Caco-2 (cell line): ENCODE data around the gene FERD3L. TPM values are rescaled to one million over a fixed set of nuclear protein-coding genes. Genes with fewer than 3 reads are reported as not detected.
A peak's percentile ranks its signal among the peaks of the same experiment; 100 is the strongest.

Experiments
- BruUV-seq: library from RNA; stranded (reverse); fragments of 400-500 nt; replicated peaks from 2 replicates; lab custom pipeline; 2021; lab: Mats Ljungman, UMichigan
- CTCF ChIA-PET: fragments of 300-600 bp; sonication (Branson Sonifier 250); formaldehyde crosslinking; loops from one replicate; lab custom pipeline; 2022; ENCODE audit warnings: antibody characterized with exemption; lab: Charles Lee
- POLR2A ChIA-PET: fragments of 300-600 bp; sonication (Branson Sonifier 250); formaldehyde crosslinking; loops from one replicate; lab custom pipeline; 2022; ENCODE audit warnings: antibody characterized with exemption; lab: Charles Lee
- DNase-seq, 2 experiments: peaks; one replicate each; pipeline versions ENCODE4 v3.0.0 to v3.0.0-alpha.2; 2020 to 2022
- H3K27me3 ChIP-seq: replicated peaks from 2 replicates; pipeline ENCODE4 v1.6.0; 2011; ENCODE audit warnings: low read length; ENCODE audit not compliant: control insufficient read depth, insufficient read depth
- H3K36me3 ChIP-seq: 2 replicates; pipeline ENCODE4 v1.5.1; 2011; ENCODE audit warnings: low read length; ENCODE audit not compliant: control insufficient read depth, insufficient read depth
- H3K4me1 ChIP-seq: fragments of 250-450 bp; sonication (Bioruptor Pico); 2 replicates; pipeline ENCODE4 v1.5.1; 2020; ENCODE audit warnings: mild to moderate bottlenecking
- H3K4me3 ChIP-seq: 2 replicates; pipeline ENCODE4 v1.5.1; 2011; ENCODE audit warnings: low read depth, mild to moderate bottlenecking, control low read depth, low read length
- H3K9me3 ChIP-seq: fragments of 250-450 bp; sonication (Bioruptor Pico); 2 replicates; pipeline ENCODE4 v1.5.1; 2020; ENCODE audit warnings: mild to moderate bottlenecking, moderate library complexity
- H3K27ac Mint-ChIP-seq: one replicate; pipeline ENCODE4 v1.8.0; 2022; ENCODE audit warnings: mixed read lengths; ENCODE audit not compliant: unreplicated experiment
- H3K27me3 Mint-ChIP-seq: one replicate; pipeline ENCODE4 v1.8.0; 2022; ENCODE audit warnings: mixed read lengths; ENCODE audit not compliant: insufficient read depth, unreplicated experiment
- H3K36me3 Mint-ChIP-seq: one replicate; pipeline ENCODE4 v1.8.0; 2022; ENCODE audit warnings: mild to moderate bottlenecking, mixed read lengths; ENCODE audit not compliant: insufficient read depth, unreplicated experiment
- H3K4me1 Mint-ChIP-seq: one replicate; pipeline ENCODE4 v1.8.0; 2022; ENCODE audit warnings: low read depth, mixed read lengths; ENCODE audit not compliant: unreplicated experiment
- H3K4me3 Mint-ChIP-seq: one replicate; pipeline ENCODE4 v1.8.0; 2022; ENCODE audit warnings: mild to moderate bottlenecking, moderate library complexity, mixed read lengths; ENCODE audit not compliant: unreplicated experiment
- H3K9me3 Mint-ChIP-seq: one replicate; pipeline ENCODE4 v1.8.0; 2022; ENCODE audit warnings: mixed read lengths; ENCODE audit not compliant: unreplicated experiment
- intact Hi-C: fragments of 100-400 bp; cut with micrococcal nuclease; formaldehyde crosslinking; loops from one replicate; pipeline ENCODE4 v1.10.0; 2022; ENCODE audit not compliant: unreplicated experiment
- total RNA-seq: library from RNA; stranded (reverse); gene quantifications from 2 replicates; pipeline ENCODE4 v1.2.3, GENCODE V29; 2022
- TF ChIP-seq, protein P1 (sequence below), 2 experiments: fragments of 200-600 bp in 1 of 2; IDR thresholded peaks; 1 replicate in 1 of 2; 2 replicates in 1 of 2; pipeline versions ENCODE4 v1.5.1 to v1.8.0; 2011 to 2022; ENCODE audit warnings: antibody characterized with exemption in 1 of 2, control low read depth in 1 of 2, inconsistent platforms in 1 of 2, low read depth in 1 of 2, low read length in 1 of 2, mild to moderate bottlenecking in 1 of 2, moderate library complexity in 1 of 2; ENCODE audit not compliant: insufficient read depth in 1 of 2, severe bottlenecking in 1 of 2, unreplicated experiment in 1 of 2

Gene FERD3L
- total RNA-seq, 1 experiment from 2014 or later = not detected

GRCh38 chr7:19116121-19117090, 28.8 kb downstream of the FERD3L start:
- no peaks in the 10 kb centered on the region for H3K4me1 ChIP-seq
- intact Hi-C loops = no loop called here
- H3K9me3 ChIP-seq = no peaks in the 10 kb centered on the region
- TF ChIP-seq, protein P1, sequence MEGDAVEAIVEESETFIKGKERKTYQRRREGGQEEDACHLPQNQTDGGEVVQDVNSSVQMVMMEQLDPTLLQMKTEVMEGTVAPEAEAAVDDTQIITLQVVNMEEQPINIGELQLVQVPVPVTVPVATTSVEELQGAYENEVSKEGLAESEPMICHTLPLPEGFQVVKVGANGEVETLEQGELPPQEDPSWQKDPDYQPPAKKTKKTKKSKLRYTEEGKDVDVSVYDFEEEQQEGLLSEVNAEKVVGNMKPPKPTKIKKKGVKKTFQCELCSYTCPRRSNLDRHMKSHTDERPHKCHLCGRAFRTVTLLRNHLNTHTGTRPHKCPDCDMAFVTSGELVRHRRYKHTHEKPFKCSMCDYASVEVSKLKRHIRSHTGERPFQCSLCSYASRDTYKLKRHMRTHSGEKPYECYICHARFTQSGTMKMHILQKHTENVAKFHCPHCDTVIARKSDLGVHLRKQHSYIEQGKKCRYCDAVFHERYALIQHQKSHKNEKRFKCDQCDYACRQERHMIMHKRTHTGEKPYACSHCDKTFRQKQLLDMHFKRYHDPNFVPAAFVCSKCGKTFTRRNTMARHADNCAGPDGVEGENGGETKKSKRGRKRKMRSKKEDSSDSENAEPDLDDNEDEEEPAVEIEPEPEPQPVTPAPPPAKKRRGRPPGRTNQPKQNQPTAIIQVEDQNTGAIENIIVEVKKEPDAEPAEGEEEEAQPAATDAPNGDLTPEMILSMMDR (IDR thresholded peaks at IDR 0.05; ENCODE audit: insufficient read depth in 1 of 2, low read depth in 1 of 2, low read length in 1 of 2, severe bottlenecking in 1 of 2, unreplicated experiment in 1 of 2) = no peak
- H3K9me3 Mint-ChIP-seq = no peaks in the 10 kb centered on the region
- H3K27me3 ChIP-seq = no peaks in the 10 kb centered on the region; the same call in 1 of the 2 replicates
- ChIA-PET POLR2A (no interaction called here), CTCF (interaction anchor here (0.6 kb wide), 1 partner anchor 10 kb away, joined by 4 read pairs; no protein-coding TSS in a partner anchor)
- BruUV-seq = no TSS peak
- H3K27me3 Mint-ChIP-seq = peaks cover 14% of the 10 kb centered on the region
- no peaks in the 10 kb centered on the region for H3K36me3 Mint-ChIP-seq
- H3K4me3 ChIP-seq = peak overlapping the region; percentile 24
- H3K4me1 Mint-ChIP-seq = no peaks in the 10 kb centered on the region
- no peaks in the 10 kb centered on the region for H3K36me3 ChIP-seq
- H3K27ac Mint-ChIP-seq = no peak overlapping the region
- DNase-seq = no peak
- H3K4me3 Mint-ChIP-seq = peak overlapping the region; percentile 63

GRCh38 chr7:19114551-19114855, 30.7 kb downstream of the FERD3L start:
- intact Hi-C loops = no loop called here

DNA sequence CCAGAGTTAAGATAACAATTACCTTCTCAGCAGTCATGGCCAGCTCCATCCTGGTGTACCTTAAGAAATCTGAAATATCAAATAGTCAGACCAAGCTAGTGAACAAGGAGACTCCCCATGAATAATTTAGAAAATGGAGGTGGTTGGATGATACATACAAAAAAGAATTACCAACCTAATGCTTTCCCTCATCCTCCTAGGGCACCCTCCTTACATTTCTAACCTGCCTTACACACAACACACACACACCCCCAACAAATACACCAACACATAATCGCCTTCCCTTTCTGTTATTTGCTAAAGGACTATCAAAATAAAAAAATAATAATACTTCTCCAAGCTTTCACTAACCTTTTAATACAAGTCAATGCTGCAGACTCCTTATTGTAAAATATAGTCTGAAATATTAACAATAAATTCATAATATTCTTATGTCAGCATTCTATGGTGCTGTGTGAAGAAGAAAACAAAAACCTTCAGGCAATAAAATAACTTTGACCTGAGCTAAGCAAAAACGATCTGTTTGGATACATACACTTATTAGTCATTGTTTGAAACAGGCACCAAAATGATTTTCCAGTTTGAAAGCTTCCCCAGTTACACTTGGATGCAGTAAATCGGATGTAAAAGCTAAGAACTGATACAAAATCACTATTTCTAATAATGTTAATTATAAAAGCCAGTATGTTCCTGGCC, 31.2 kb downstream of the FERD3L start:
- intact Hi-C loops = no loop called here
- POLR2A ChIA-PET = no interaction called here
- H3K9me3 Mint-ChIP-seq = no peaks in the 10 kb centered on the region
- no peaks in the 10 kb centered on the region for H3K4me1 ChIP-seq
- no TSS peak for BruUV-seq
- no peaks in the 10 kb centered on the region for H3K36me3 ChIP-seq
- no peaks in the 10 kb centered on the region; the same call in 1 of the 2 replicates for H3K27me3 ChIP-seq
- DNase-seq = no peak
- no peak overlapping the region for H3K4me3 Mint-ChIP-seq
- H3K27me3 Mint-ChIP-seq = peaks cover 15% of the 10 kb centered on the region
- no peaks in the 10 kb centered on the region for H3K9me3 ChIP-seq
- H3K4me3 ChIP-seq = no peak overlapping the region
- CTCF ChIA-PET = no interaction called here
- no peaks in the 10 kb centered on the region for H3K36me3 Mint-ChIP-seq
- TF ChIP-seq, protein P1 (IDR thresholded peaks at IDR 0.05; ENCODE audit: insufficient read depth in 1 of 2, low read depth in 1 of 2, low read length in 1 of 2, severe bottlenecking in 1 of 2, unreplicated experiment in 1 of 2) = no peak
- no peak overlapping the region for H3K27ac Mint-ChIP-seq
- no peaks in the 10 kb centered on the region for H3K4me1 Mint-ChIP-seq

More at GRCh38 chr7:19114551-19114855, 30.7 kb downstream of the FERD3L start:
- Mint-ChIP-seq H3K4me3 (no peak overlapping the region), H3K36me3 (no peaks in the 10 kb centered on the region), H3K9me3 (no peaks in the 10 kb centered on the region), H3K4me1 (no peaks in the 10 kb centered on the region), H3K27me3 (peaks cover 12% of the 10 kb centered on the region), H3K27ac (no peak overlapping the region)
- Histone ChIP-seq H3K4me3 (no peak overlapping the region), H3K36me3 (no peaks in the 10 kb centered on the region), H3K27me3 (no peaks in the 10 kb centered on the region; the same call in 1 of the 2 replicates), H3K9me3 (no peaks in the 10 kb centered on the region), H3K4me1 (no peaks in the 10 kb centered on the region)
- DNase-seq = no peak
- TF ChIP-seq, protein P1 (IDR thresholded peaks at IDR 0.05; ENCODE audit: insufficient read depth in 1 of 2, low read depth in 1 of 2, low read length in 1 of 2, severe bottlenecking in 1 of 2, unreplicated experiment in 1 of 2) = no peak
- ChIA-PET POLR2A (no interaction called here), CTCF (no interaction called here)
- no TSS peak for BruUV-seq
